Liver (tissue), 9 donors: ENCODE data around the gene CD36. TPM values are rescaled to one million over a fixed set of nuclear protein-coding genes. Genes with fewer than 3 reads are reported as not detected.

Experiments used
- DNase-seq: peaks from one replicate; pipeline ENCODE4 v3.0.0-alpha.2; 2017; ENCODE audit warnings: low spot score
- H3K27ac ChIP-seq, 2 donors: one replicate each; pipeline ENCODE4 v1.7.0; 2013; ENCODE audit warnings: inconsistent platforms in 2 of 2, low read length in 2 of 2, control low read depth in 1 of 2, low read depth in 1 of 2, mild to moderate bottlenecking in 1 of 2
- H3K27me3 ChIP-seq, 4 donors: one replicate each; pipeline versions ENCODE4 v1.6.1 to v1.7.0; 2013; ENCODE audit warnings: low read length in 3 of 4, inconsistent platforms in 1 of 4, mild to moderate bottlenecking in 1 of 4, moderate library complexity in 1 of 4; ENCODE audit not compliant: control insufficient read depth in 4 of 4, insufficient read depth in 4 of 4
- H3K36me3 ChIP-seq, 4 donors: one replicate each; pipeline versions ENCODE4 v1.6.1 to v1.7.0; 2013; ENCODE audit warnings: low read length in 3 of 4, mild to moderate bottlenecking in 3 of 4, low read depth in 1 of 4, moderate library complexity in 1 of 4; ENCODE audit not compliant: control insufficient read depth in 4 of 4, insufficient read depth in 3 of 4
- H3K4me1 ChIP-seq, 4 donors: one replicate each; pipeline versions ENCODE4 v1.6.1 to v1.7.0; 2013; ENCODE audit warnings: low read length in 3 of 4, mild to moderate bottlenecking in 3 of 4, moderate library complexity in 1 of 4; ENCODE audit not compliant: control insufficient read depth in 4 of 4, insufficient read depth in 4 of 4
- H3K4me3 ChIP-seq, 3 donors: one replicate each; pipeline versions ENCODE4 v1.6.1 to v1.7.0; 2013; ENCODE audit warnings: low read length in 3 of 3, control low read depth in 1 of 3, low read depth in 1 of 3, mild to moderate bottlenecking in 1 of 3
- H3K9ac ChIP-seq, 2 donors: one replicate each; pipeline ENCODE4 v1.7.0; 2013; ENCODE audit warnings: low read length in 2 of 2, mild to moderate bottlenecking in 2 of 2, moderate library complexity in 2 of 2, control low read depth in 1 of 2, low read depth in 1 of 2
- H3K9me3 ChIP-seq, 4 donors: one replicate each; pipeline versions ENCODE4 v1.6.1 to v1.7.0; 2013; ENCODE audit warnings: low read length in 3 of 4; ENCODE audit not compliant: control insufficient read depth in 4 of 4
- ATF3 ChIP-seq: IDR thresholded peaks from 2 replicates; pipeline ENCODE4 v1.6.1; 2016; ENCODE audit warnings: antibody characterized with exemption
- CTCF ChIP-seq: fragments of 150-350 bp; IDR thresholded peaks from 2 replicates; pipeline ENCODE4 v1.5.1; 2017; ENCODE audit warnings: improper control_type of control experiment, low read depth, low read length; ENCODE audit not compliant: missing input control
- HNF4A ChIP-seq, 2 donors: conservative IDR thresholded peaks; 2 replicates each; pipeline ENCODE4 v1.6.1; 2016; ENCODE audit warnings: antibody characterized with exemption in 2 of 2, mild to moderate bottlenecking in 2 of 2
- HNF4G ChIP-seq: IDR thresholded peaks from 2 replicates; pipeline ENCODE4 v1.6.1; 2016; ENCODE audit warnings: antibody characterized with exemption
- MAX ChIP-seq: IDR thresholded peaks from 2 replicates; pipeline ENCODE4 v1.6.1; 2016; ENCODE audit warnings: antibody characterized with exemption
- NR2F2 ChIP-seq: IDR thresholded peaks from 2 replicates; pipeline ENCODE4 v1.6.1; 2016; ENCODE audit warnings: antibody characterized with exemption
- RAD21 ChIP-seq, 2 donors: IDR thresholded peaks; 2 replicates each; pipeline ENCODE4 v1.6.1; 2016; ENCODE audit warnings: antibody characterized with exemption in 2 of 2, mild to moderate bottlenecking in 2 of 2
- REST ChIP-seq: IDR thresholded peaks from 2 replicates; pipeline ENCODE4 v1.6.1; 2016; ENCODE audit warnings: antibody characterized with exemption, mild to moderate bottlenecking
- RXRA ChIP-seq, 2 donors: IDR thresholded peaks; 2 replicates each; pipeline ENCODE4 v1.6.1; 2017 to 2018; ENCODE audit warnings: antibody characterized with exemption in 2 of 2, mild to moderate bottlenecking in 1 of 2
- SP1 ChIP-seq: IDR thresholded peaks from 2 replicates; pipeline ENCODE4 v1.6.1; 2018; ENCODE audit warnings: antibody characterized with exemption, mild to moderate bottlenecking
- TAF1 ChIP-seq: conservative IDR thresholded peaks from 2 replicates; pipeline ENCODE4 v1.6.1; 2016; ENCODE audit warnings: antibody characterized with exemption, mild to moderate bottlenecking
- YY1 ChIP-seq: IDR thresholded peaks from 2 replicates; pipeline ENCODE4 v1.6.1; 2016; ENCODE audit warnings: antibody characterized with exemption, mild to moderate bottlenecking
- ZBTB33 ChIP-seq: IDR thresholded peaks from 2 replicates; pipeline ENCODE4 v1.6.1; 2016; ENCODE audit warnings: antibody characterized with exemption
- WGBS: extraction: QIAGEN DNeasy Blood & Tissue Kit; methylation state at CpG from one replicate; pipeline ENCODE4 v1.1.7; 2013; 5-methylcytosine and 5-hydroxymethylcytosine counted together
- polyA plus RNA-seq, 2 donors: library from polyadenylated mRNA; stranded (reverse) in 1 of 2; unstranded in 1 of 2; fragments of 200-250 nt in 1 of 2; fragments of >200 nt in 1 of 2; fragmentation: Nextera tagmentation in 1 of 2; extraction: Ambion mirVana in 1 of 2; gene quantifications; one replicate each; pipeline versions ENCODE4 v1.2.1 to v1.2.3, GENCODE V29; 2013 to 2015
- total RNA-seq, 2 donors: library from RNA; depleted of rRNA; stranded (reverse); fragments of >200 nt; gene quantifications; one replicate each; pipeline ENCODE4 v1.2.3, GENCODE V29; 2014
- donor health status: healthy.
- donor health status: healthy.
- donor health status: healthy.
- donor health status: healthy.
- donor health status: healthy.

Gene CD36
- total and polyA plus RNA-seq, 4 donors, result 21.6 to 597 (median 54.5) TPM

GRCh38 chr7:80630608-80631405 lies 7.6 kb upstream of the CD36 start:
- Histone ChIP-seq H3K9me3 (no peaks in the 10 kb centered on the region), H3K27me3 (no peaks in the 10 kb centered on the region), H3K36me3 (no peaks in the 10 kb centered on the region), H3K27ac (no peak overlapping the region), H3K9ac (no peak overlapping the region), H3K4me1 (peaks cover 0 to 23% (median 10%) of the 10 kb centered on the region in 4 donors), H3K4me3 (no peak overlapping the region)
- TF ChIP-seq RXRA (IDR thresholded peaks at IDR 0.05) (no peak), SP1 (no peak), ATF3 (no peak), CTCF (no peak), HNF4G (no peak), MAX (no peak), TAF1 (no peak), REST (no peak)
- DNase-seq, result no peak
- 63% methylated on average over 7 of the region's 7 CpGs for WGBS

- no peak overlapping the region for H3K27ac ChIP-seq
- H3K27me3 ChIP-seq, result no peaks in the 10 kb centered on the region
- peaks cover 0 to 23% (median 10%) of the 10 kb centered on the region in 4 donors for H3K4me1 ChIP-seq
- H3K4me3 ChIP-seq, result no peak overlapping the region
- H3K36me3 ChIP-seq, result no peaks in the 10 kb centered on the region
- no peaks in the 10 kb centered on the region for H3K9me3 ChIP-seq
- TF ChIP-seq CTCF, result no peak
- no peak for TF ChIP-seq NR2F2
- TF ChIP-seq REST, result no peak
- TF ChIP-seq YY1, result no peak
- no peak for TF ChIP-seq ZBTB33
- TF ChIP-seq SP1, result no peak
- no peak for TF ChIP-seq RAD21 (IDR thresholded peaks at IDR 0.05)
- no peak for TF ChIP-seq HNF4A (conservative IDR thresholded peaks at IDR 0.05)
- no peak for TF ChIP-seq MAX
- no peak overlapping the region for H3K9ac ChIP-seq
- DNase-seq, result no peak
Measured at GRCh38 chr7:80631421-80631820, 7.0 kb upstream of the CD36 start.
